Tibial nerve (tissue), 3 donors: ENCODE measurements around the gene IL34.

Source experiments
- POLR2A ChIP-seq, 2 donors: fragments of 450-650 bp; IDR thresholded peaks; one replicate each; pipeline ENCODE4 v1.6.1; 2017; ENCODE audit warnings: antibody characterized with exemption in 2 of 2, mild to moderate bottlenecking in 2 of 2, moderate library complexity in 2 of 2
- TF ChIP-seq, protein P1 (sequence below), 5 experiments: fragments of 200-600 bp in 3 of 5; fragments of 450-650 bp in 2 of 5; sonication (generic) in 3 of 5; IDR thresholded peaks; one replicate each; pipeline ENCODE4 v1.5.1; 2016 to 2019; ENCODE audit warnings: antibody characterized with exemption in 5 of 5, mild to moderate bottlenecking in 3 of 5, moderate library complexity in 2 of 5

DNA sequence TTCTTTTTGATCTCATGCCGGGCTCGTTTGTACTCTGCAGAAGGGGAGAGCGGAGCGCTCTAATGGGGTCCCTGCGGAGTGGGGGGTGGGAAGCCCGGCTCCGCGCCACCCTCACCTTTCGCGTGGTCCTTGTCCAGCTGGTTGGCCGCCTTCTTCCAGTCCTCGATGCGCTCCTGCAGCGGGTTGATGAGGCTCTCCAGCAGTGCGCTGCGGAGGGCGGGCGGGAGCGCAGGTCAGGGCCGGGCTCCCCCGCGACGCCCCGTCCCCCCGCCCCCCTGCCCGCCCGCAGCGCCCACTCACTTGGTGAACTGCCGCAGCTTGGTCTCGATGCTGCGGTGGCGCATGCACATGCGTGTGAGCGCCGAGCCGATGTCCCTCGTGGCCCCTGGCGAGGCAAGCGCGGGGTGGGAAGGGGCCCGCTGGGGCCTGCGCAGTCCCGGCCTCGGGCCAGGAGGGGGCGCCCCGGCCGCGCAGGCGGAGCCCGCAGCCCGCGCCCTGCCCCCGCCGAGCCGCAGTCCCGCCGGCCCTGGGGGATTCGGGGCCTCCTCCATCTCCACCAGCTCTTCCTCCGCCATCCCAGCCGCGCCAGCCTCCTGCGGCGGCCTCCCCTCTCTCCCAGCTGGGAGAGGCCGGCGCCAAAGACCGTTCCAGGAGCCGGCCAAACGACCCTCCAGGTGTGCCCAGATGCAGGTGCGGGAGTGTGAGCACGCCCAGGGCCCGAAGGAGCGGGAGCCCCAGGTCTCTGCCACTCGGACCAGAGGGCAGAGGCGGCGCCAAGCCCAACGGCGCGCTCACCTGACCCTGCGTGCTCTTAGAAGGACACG lies 33.5 kb downstream of the IL34 start:
- TF ChIP-seq, protein P1, sequence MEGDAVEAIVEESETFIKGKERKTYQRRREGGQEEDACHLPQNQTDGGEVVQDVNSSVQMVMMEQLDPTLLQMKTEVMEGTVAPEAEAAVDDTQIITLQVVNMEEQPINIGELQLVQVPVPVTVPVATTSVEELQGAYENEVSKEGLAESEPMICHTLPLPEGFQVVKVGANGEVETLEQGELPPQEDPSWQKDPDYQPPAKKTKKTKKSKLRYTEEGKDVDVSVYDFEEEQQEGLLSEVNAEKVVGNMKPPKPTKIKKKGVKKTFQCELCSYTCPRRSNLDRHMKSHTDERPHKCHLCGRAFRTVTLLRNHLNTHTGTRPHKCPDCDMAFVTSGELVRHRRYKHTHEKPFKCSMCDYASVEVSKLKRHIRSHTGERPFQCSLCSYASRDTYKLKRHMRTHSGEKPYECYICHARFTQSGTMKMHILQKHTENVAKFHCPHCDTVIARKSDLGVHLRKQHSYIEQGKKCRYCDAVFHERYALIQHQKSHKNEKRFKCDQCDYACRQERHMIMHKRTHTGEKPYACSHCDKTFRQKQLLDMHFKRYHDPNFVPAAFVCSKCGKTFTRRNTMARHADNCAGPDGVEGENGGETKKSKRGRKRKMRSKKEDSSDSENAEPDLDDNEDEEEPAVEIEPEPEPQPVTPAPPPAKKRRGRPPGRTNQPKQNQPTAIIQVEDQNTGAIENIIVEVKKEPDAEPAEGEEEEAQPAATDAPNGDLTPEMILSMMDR (IDR thresholded peaks at IDR 0.05): peak; percentile 25 to 89 (median 78)
- TF ChIP-seq POLR2A (IDR thresholded peaks at IDR 0.05): no peak
